Stimulated activated CD8-positive, alpha-beta memory T cell treated with anti-CD3 and anti-CD28 coated beads, Interleukin-12 subunit alpha, Interleukin-12 subunit beta, amount 100 ng/mL, for 4 hours (primary cell): ENCODE data around the gene DHX34.
A peak's percentile ranks its signal among the peaks of the same experiment; 100 is the strongest.
"Not testable (repeated sequence)": the region's sequence is repeated elsewhere in the genome, so short reads cannot be mapped to it uniquely, and the experiment has no call there.

Source experiments
- DNase-seq: peaks from one replicate; pipeline ENCODE4 v3.0.0-alpha.2; 2020; ENCODE audit warnings: low read depth

DHX34 gene

GRCh38 chr19:47370045-47370611 is 21.0 kb downstream of the DHX34 start:
- no peak for DNase-seq

- no peak for DNase-seq
Measured at GRCh38 chr19:47371261-47371660, 22.1 kb downstream of the DHX34 start.

- no peak for DNase-seq
Measured at GRCh38 chr19:47372603-47373002, 23.5 kb downstream of the DHX34 start.

GRCh38 chr19:47373246-47374240 is 24.4 kb downstream of the DHX34 start:
- no peak for DNase-seq

GRCh38 chr19:47374876-47375693 is 26.0 kb downstream of the DHX34 start:
- no peak for DNase-seq

GRCh38 chr19:47375694-47376588 is 26.8 kb downstream of the DHX34 start:
- DNase-seq, result no peak

- DNase-seq, result no peak
Measured at GRCh38 chr19:47376589-47377144, 27.6 kb downstream of the DHX34 start.

- DNase-seq, result no peak
Measured at GRCh38 chr19:47377208-47377701, 28.1 kb downstream of the DHX34 start.

GRCh38 chr19:47377801-47378200 is 28.7 kb downstream of the DHX34 start:
- no peak for DNase-seq

GRCh38 chr19:47378246-47378645 is 29.1 kb downstream of the DHX34 start:
- DNase-seq, result no peak

- DNase-seq, result no peak
Measured at GRCh38 chr19:47379381-47379938, 30.3 kb downstream of the DHX34 start.

GRCh38 chr19:47380559-47380958 is 31.4 kb downstream of the DHX34 start:
- no peak for DNase-seq

GRCh38 chr19:47381121-47381520 is 32.0 kb downstream of the DHX34 start:
- no peak for DNase-seq

GRCh38 chr19:47381653-47382279 is 32.7 kb downstream of the DHX34 start:
- peak; percentile 19 for DNase-seq

- DNase-seq, result not testable (repeated sequence)
Measured at GRCh38 chr19:47383890-47384289, 34.8 kb downstream of the DHX34 start.

GRCh38 chr19:47384533-47384932 is 35.4 kb downstream of the DHX34 start:
- not testable (repeated sequence) for DNase-seq

- DNase-seq, result not testable (repeated sequence)
Measured at GRCh38 chr19:47386582-47386981, 37.5 kb downstream of the DHX34 start.

GRCh38 chr19:47387623-47388022 is 38.5 kb downstream of the DHX34 start:
- not testable (repeated sequence) for DNase-seq

GRCh38 chr19:47388721-47389120 is 39.6 kb downstream of the DHX34 start:
- DNase-seq, result not testable (repeated sequence)

GRCh38 chr19:47389150-47389556 is 40.0 kb downstream of the DHX34 start:
- DNase-seq, result no peak
